GM12865 (cell line): ENCODE results near the gene PIMREG.
A peak's percentile ranks its signal among the peaks of the same experiment; 100 is the strongest.

ENCODE experiments used
- DNase-seq: peaks from one replicate; pipeline ENCODE4 v3.0.0; 2010; ENCODE audit warnings: low read depth
- H3K4me3 ChIP-seq: 2 replicates; pipeline ENCODE4 v1.5.1; 2011; ENCODE audit warnings: mild to moderate bottlenecking, low read depth, low read length, control low read depth
- TF ChIP-seq, protein P1 (sequence below): IDR thresholded peaks from 2 replicates; pipeline ENCODE4 v1.5.1; 2011; ENCODE audit warnings: low read length, control low read depth, low read depth, inconsistent platforms; ENCODE audit not compliant: insufficient read depth; ENCODE audit errors: missing control alignments

PIMREG gene

DNA sequence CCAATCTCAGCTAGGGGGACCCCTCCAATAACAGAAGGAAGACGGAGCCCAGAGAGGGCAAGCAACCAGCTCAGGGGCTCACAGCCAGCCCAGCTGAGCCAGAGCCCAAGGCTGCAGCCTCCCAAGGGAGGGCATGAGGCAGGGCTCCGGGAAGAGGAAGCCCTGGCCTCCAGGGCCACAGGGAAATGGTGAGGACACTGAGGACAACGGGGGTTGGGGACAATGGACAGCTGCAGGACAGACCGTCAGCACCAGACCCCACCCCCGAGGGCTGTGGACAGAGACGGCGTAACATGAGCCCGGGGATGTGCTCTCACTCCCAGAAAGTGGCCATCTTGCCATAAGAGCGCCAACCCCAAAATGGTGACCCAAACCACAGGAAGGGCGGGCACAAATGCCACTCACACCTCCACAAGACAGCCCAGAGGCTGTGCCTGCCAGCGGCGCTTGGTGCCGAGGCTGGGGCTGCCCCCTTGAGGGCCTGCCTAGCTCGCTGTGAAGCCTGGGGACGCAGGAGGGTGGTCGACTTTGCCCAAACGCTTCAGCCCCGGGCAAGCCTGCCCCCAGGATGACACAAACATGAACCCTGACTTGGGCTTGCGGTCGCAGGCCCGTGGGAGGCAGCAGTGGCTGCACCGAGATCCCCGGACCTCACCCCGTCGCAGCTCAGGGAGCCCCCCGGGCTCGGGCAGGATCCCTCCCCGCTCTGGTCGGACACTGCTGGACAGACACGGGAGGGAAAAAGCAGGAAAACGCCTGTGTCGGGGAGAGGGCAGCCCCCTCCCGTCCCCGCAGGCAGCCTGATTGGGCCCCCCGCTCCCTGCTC is 10.5 kb downstream of the PIMREG start:
- TF ChIP-seq, protein P1, sequence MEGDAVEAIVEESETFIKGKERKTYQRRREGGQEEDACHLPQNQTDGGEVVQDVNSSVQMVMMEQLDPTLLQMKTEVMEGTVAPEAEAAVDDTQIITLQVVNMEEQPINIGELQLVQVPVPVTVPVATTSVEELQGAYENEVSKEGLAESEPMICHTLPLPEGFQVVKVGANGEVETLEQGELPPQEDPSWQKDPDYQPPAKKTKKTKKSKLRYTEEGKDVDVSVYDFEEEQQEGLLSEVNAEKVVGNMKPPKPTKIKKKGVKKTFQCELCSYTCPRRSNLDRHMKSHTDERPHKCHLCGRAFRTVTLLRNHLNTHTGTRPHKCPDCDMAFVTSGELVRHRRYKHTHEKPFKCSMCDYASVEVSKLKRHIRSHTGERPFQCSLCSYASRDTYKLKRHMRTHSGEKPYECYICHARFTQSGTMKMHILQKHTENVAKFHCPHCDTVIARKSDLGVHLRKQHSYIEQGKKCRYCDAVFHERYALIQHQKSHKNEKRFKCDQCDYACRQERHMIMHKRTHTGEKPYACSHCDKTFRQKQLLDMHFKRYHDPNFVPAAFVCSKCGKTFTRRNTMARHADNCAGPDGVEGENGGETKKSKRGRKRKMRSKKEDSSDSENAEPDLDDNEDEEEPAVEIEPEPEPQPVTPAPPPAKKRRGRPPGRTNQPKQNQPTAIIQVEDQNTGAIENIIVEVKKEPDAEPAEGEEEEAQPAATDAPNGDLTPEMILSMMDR: no peak
- no peak for DNase-seq
- H3K4me3 ChIP-seq: no peak overlapping the region

DNA sequence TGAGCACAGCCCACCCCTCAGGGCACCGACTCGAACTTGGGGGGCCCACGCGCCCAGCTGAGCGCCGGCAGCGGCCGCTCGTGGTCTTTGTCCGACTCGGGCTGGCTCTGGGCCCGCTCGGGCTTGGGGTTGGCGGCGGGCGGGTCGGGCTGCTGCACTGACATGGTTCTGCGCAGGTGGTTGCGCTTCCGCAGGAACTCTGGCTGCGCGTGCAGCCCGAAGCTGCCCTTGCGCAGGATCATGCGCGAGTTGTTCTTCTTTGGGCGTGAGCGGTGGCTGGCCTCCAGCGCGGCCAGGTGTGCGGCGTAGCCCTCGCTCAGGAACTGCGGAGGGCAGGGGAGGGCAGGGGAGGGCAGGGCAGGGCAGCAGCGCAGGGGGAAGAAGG is 11.1 kb downstream of the PIMREG start:
- H3K4me3 ChIP-seq: no peak overlapping the region
- DNase-seq: peak; percentile 44
- TF ChIP-seq, protein P1: no peak

DNA sequence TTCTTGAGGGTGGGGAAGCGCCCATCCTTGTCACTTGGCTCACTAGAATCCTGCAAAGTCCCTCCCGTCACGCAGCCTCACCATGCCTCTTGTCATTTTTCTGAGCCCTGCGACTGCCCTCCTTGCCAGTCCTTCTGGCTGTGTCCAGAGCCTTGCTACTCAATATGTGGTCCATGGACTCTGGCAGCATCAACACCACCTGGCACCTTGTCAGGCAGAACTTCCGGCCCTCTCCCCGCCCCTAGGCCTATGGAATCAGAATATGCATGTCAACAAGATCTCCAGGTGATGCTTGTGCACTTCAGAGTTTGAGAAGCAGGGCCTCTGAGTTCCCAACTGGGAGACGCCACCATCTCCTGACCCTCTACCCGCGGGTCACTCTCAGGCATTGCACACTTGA is 12.1 kb downstream of the PIMREG start:
- TF ChIP-seq, protein P1: no peak
- H3K4me3 ChIP-seq: no peak overlapping the region
- DNase-seq: no peak

DNA sequence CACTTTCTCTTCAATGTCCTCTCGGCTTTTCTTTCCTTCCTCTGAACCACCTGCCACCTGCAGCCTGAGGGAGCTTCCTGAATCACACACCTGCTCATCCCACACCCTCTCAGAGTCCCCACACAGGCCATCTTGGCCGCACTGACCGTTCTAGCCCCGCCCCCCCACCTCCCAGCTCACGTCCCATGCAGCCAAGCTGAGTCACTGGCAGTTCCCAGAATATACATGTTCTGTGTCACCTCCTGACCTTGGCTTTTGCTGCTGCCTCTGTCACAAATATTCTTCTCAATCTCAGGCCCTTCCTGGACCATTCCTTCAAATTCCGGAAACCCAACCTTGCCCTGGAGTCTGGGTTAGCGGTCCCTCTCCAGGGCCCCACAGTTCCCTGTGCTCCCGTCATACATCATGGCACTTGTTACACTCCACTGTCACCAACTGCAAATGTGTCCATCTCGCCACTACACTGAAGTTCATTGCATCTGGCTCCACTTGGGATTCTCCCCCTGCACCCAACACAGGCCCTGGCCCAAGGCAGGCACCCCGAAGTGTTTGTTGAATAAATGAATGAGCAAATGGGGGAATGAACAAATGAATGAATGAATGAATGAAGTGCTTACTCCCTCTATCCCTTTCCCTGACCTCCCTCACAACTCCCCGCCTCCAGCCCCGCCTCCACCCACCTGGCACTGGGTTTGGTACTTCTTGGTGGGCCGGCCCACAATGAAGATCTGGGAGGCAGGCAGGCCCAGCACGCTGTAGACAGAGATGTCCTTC is 12.8 kb downstream of the PIMREG start:
- H3K4me3 ChIP-seq: no peak overlapping the region
- TF ChIP-seq, protein P1: no peak
- no peak for DNase-seq

DNA sequence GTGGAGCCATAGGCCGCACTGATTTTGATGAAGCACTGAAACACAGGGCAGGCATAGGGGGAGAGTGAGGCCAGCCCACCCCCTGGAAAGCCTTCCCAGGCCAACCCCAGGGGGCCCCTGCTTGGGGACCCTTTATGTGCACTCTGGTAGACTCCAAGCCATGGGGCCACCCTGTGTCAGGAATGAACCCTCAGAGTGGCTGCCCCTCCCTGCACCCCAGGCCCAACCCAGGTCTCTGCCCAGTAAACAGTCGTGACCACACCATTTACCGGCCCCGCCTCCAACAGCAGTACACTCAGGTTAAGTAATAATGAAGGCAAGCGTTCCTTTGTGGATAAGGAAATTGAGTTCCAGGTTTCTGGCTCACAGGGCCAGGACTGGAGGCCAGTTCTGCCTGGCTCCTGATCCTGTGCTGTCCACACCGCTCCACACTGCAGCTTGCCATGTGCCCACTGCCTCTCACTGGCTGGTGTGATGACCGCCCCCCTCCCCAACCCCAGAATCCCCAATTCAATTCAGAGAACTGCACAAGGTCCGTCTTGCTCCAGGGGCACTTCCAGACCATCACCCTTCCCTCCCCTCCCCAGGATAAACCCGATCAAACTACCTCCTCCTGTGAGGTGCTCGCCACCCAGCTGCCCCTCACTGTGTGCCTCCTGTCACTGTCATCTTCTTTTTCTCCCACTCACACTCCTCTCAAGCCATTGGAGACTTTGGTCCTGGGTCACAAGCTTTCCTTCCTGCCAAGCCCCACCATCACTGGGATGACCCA is 13.6 kb downstream of the PIMREG start:
- DNase-seq: no peak
- TF ChIP-seq, protein P1: no peak
- no peak overlapping the region for H3K4me3 ChIP-seq

DNA sequence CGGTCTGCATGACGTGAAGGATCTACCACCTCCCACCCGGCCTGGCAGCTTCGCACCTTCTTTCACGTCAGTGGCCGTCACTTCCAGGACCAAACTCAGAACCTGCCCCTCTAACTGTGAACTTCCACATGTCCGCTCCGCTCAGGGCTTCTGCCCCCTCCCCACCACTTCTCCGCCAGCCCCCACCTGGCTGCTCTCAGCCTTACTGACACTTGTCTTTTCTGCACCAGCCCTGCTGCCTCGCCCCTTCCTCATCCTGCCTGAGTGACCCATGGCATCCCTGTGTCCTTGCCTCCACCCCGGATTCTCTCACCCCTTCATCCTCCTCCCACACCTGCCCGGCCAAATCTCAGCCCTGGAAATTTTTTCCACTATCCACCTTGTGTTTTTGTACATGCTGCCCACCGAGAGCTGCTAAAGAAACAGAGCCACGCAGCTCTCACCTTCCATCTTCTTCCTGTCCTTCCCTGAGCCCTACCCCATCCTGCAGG is 14.2 kb downstream of the PIMREG start:
- H3K4me3 ChIP-seq: no peak overlapping the region
- TF ChIP-seq, protein P1: no peak
- no peak for DNase-seq
